Stimulated activated CD8-positive, alpha-beta memory T cell treated with anti-CD3 and anti-CD28 coated beads, Interleukin-12 subunit alpha, Interleukin-12 subunit beta, amount 100 ng/mL, for 4 hours (primary cell): ENCODE data around the gene PDZRN3.

Experiments
- DNase-seq: peaks from one replicate; pipeline ENCODE4 v3.0.0-alpha.2; 2020; ENCODE audit warnings: low read depth

Gene PDZRN3

GRCh38 chr3:73451301-73451944, 173.3 kb downstream of the PDZRN3 start:
- DNase-seq = no peak

- no peak for DNase-seq
These were observed 175.0 kb downstream of the PDZRN3 start for GRCh38 chr3:73449774-73450173.

GRCh38 chr3:73448761-73449301, 175.9 kb downstream of the PDZRN3 start:
- DNase-seq = no peak

GRCh38 chr3:73448041-73448440, 176.7 kb downstream of the PDZRN3 start:
- DNase-seq = no peak

GRCh38 chr3:73447111-73447510, 177.6 kb downstream of the PDZRN3 start:
- DNase-seq = no peak

GRCh38 chr3:73446467-73447110, 178.2 kb downstream of the PDZRN3 start:
- no peak for DNase-seq

- DNase-seq = no peak
These were observed 181.9 kb downstream of the PDZRN3 start for GRCh38 chr3:73442886-73443285.

GRCh38 chr3:73442152-73442551, 182.6 kb downstream of the PDZRN3 start:
- DNase-seq = no peak

GRCh38 chr3:73437828-73438227, 186.9 kb downstream of the PDZRN3 start:
- no peak for DNase-seq

GRCh38 chr3:73435055-73435454, 189.7 kb downstream of the PDZRN3 start:
- DNase-seq = no peak

GRCh38 chr3:73433687-73434086, 191.1 kb downstream of the PDZRN3 start:
- DNase-seq = no peak

GRCh38 chr3:73433079-73433478, 191.7 kb downstream of the PDZRN3 start:
- DNase-seq = no peak

GRCh38 chr3:73432706-73433032, 192.1 kb downstream of the PDZRN3 start:
- DNase-seq = no peak

GRCh38 chr3:73432023-73432705, 192.6 kb downstream of the PDZRN3 start:
- DNase-seq = no peak

GRCh38 chr3:73431183-73431900, 193.4 kb downstream of the PDZRN3 start:
- DNase-seq = no peak

- DNase-seq = no peak
These were observed 197.6 kb downstream of the PDZRN3 start for GRCh38 chr3:73427048-73427706.

- DNase-seq = no peak
These were observed 198.1 kb downstream of the PDZRN3 start for GRCh38 chr3:73426606-73427005.

GRCh38 chr3:73423116-73423515, 201.6 kb downstream of the PDZRN3 start:
- no peak for DNase-seq

GRCh38 chr3:73422571-73422970, 202.2 kb downstream of the PDZRN3 start:
- DNase-seq = no peak

GRCh38 chr3:73419942-73420341, 204.8 kb downstream of the PDZRN3 start:
- no peak for DNase-seq

GRCh38 chr3:73419179-73419803, 205.4 kb downstream of the PDZRN3 start:
- no peak for DNase-seq

GRCh38 chr3:73418681-73419080, 206.1 kb downstream of the PDZRN3 start:
- DNase-seq = no peak
